Calu3 (cell line): ENCODE data around the gene RSPO1. TPM values are rescaled to one million over a fixed set of nuclear protein-coding genes. Genes with fewer than 3 reads are reported as not detected.

Experiments used
- BruUV-seq: library from RNA; stranded (reverse); fragments of 400-500 nt; replicated peaks from 2 replicates; lab custom pipeline; 2021; lab: Mats Ljungman, UMichigan
- CTCF ChIA-PET: fragments of 300-600 bp; sonication (Branson Sonifier 250); formaldehyde crosslinking; loops from one replicate; lab custom pipeline; 2022; ENCODE audit warnings: antibody characterized with exemption; lab: Charles Lee
- DNase-seq: peaks from one replicate; pipeline ENCODE4 v3.0.0; 2022
- H3K27ac Mint-ChIP-seq: one replicate; pipeline ENCODE4 v1.8.0; 2022; ENCODE audit warnings: mixed read lengths; ENCODE audit not compliant: unreplicated experiment
- H3K27me3 Mint-ChIP-seq: one replicate; pipeline ENCODE4 v1.8.0; 2022; ENCODE audit warnings: mixed read lengths; ENCODE audit not compliant: unreplicated experiment
- H3K36me3 Mint-ChIP-seq: one replicate; pipeline ENCODE4 v1.8.0; 2022; ENCODE audit warnings: mild to moderate bottlenecking, moderate library complexity, mixed read lengths; ENCODE audit not compliant: insufficient read depth, unreplicated experiment
- H3K4me1 Mint-ChIP-seq: one replicate; pipeline ENCODE4 v1.8.0; 2022; ENCODE audit warnings: mild to moderate bottlenecking, low read depth, mixed read lengths; ENCODE audit not compliant: unreplicated experiment
- H3K4me3 Mint-ChIP-seq: one replicate; pipeline ENCODE4 v1.8.0; 2022; ENCODE audit warnings: mild to moderate bottlenecking, low read depth, moderate library complexity, mixed read lengths; ENCODE audit not compliant: unreplicated experiment
- H3K9me3 Mint-ChIP-seq: one replicate; pipeline ENCODE4 v1.8.0; 2022; ENCODE audit warnings: low read depth, mixed read lengths; ENCODE audit not compliant: unreplicated experiment
- intact Hi-C: fragments of 100-400 bp; cut with micrococcal nuclease; formaldehyde crosslinking; loops from one replicate; pipeline ENCODE4 v1.10.0; 2022; ENCODE audit not compliant: unreplicated experiment
- total RNA-seq: library from RNA; stranded (reverse); gene quantifications from 2 replicates; pipeline ENCODE4 v1.2.3, GENCODE V29; 2022
- TF ChIP-seq, protein P1 (sequence below): fragments of 200-600 bp; IDR thresholded peaks from one replicate; pipeline ENCODE4 v1.8.0; 2022; ENCODE audit warnings: antibody characterized with exemption; ENCODE audit not compliant: unreplicated experiment

Gene RSPO1
- total RNA-seq, 1 experiment from 2014 or later = not detected

DNA sequence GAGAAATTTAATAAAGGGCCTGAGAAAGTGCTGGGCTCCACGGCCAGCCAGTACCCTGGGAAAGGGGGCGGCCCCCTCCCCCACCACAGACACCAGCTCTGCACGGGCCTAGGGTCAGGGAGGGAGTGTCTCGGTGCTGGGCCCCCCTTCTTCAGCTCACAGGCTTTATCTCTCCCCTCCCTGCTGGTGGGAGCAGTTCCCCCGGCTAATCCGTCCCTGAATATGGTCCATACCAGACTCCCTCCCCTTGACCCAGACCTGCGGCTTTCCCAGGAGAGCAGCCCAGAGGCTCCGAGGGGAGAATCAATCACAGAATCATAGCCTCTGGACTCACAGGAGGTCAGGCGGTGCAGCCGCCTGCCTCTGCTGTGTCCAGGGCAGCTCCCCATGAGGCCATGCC, 26.0 kb upstream of the RSPO1 start:
- Mint-ChIP-seq H3K27ac (no peak overlapping the region), H3K27me3 (peaks cover 87% of the 10 kb centered on the region), H3K4me1 (no peaks in the 10 kb centered on the region), H3K4me3 (no peak overlapping the region), H3K36me3 (peaks cover 5% of the 10 kb centered on the region), H3K9me3 (no peaks in the 10 kb centered on the region)
- TF ChIP-seq, protein P1, sequence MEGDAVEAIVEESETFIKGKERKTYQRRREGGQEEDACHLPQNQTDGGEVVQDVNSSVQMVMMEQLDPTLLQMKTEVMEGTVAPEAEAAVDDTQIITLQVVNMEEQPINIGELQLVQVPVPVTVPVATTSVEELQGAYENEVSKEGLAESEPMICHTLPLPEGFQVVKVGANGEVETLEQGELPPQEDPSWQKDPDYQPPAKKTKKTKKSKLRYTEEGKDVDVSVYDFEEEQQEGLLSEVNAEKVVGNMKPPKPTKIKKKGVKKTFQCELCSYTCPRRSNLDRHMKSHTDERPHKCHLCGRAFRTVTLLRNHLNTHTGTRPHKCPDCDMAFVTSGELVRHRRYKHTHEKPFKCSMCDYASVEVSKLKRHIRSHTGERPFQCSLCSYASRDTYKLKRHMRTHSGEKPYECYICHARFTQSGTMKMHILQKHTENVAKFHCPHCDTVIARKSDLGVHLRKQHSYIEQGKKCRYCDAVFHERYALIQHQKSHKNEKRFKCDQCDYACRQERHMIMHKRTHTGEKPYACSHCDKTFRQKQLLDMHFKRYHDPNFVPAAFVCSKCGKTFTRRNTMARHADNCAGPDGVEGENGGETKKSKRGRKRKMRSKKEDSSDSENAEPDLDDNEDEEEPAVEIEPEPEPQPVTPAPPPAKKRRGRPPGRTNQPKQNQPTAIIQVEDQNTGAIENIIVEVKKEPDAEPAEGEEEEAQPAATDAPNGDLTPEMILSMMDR = no peak
- no TSS peak for BruUV-seq
- intact Hi-C loops = no loop called here
- no peak for DNase-seq
- CTCF ChIA-PET = no interaction called here

DNA sequence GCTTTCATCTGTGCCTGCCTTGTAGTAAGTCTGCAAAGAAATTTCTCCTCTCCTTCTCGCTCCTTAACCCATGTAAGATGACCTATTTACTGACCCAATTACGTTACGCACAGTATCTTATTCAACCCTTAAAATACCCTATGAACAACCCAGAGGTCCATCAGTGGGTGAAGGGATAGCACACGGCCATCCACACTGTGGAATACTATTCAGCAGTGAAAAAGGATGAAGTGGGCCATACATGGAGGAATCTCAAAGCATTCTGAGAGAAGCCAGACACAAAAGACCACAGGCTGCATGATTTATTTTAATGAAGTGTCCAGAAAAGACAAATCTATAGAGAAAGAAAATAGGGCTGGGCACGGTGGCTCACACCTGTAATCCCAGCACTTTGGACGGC, 23.8 kb upstream of the RSPO1 start:
- no peak overlapping the region for H3K4me3 Mint-ChIP-seq
- no peaks in the 10 kb centered on the region for H3K9me3 Mint-ChIP-seq
- H3K4me1 Mint-ChIP-seq = no peaks in the 10 kb centered on the region
- H3K27ac Mint-ChIP-seq = no peak overlapping the region
- no TSS peak for BruUV-seq
- H3K36me3 Mint-ChIP-seq = peaks cover 5% of the 10 kb centered on the region
- TF ChIP-seq, protein P1 = no peak
- DNase-seq = no peak
- peaks cover 92% of the 10 kb centered on the region for H3K27me3 Mint-ChIP-seq
- CTCF ChIA-PET = no interaction called here
- intact Hi-C loops = no loop called here

DNA sequence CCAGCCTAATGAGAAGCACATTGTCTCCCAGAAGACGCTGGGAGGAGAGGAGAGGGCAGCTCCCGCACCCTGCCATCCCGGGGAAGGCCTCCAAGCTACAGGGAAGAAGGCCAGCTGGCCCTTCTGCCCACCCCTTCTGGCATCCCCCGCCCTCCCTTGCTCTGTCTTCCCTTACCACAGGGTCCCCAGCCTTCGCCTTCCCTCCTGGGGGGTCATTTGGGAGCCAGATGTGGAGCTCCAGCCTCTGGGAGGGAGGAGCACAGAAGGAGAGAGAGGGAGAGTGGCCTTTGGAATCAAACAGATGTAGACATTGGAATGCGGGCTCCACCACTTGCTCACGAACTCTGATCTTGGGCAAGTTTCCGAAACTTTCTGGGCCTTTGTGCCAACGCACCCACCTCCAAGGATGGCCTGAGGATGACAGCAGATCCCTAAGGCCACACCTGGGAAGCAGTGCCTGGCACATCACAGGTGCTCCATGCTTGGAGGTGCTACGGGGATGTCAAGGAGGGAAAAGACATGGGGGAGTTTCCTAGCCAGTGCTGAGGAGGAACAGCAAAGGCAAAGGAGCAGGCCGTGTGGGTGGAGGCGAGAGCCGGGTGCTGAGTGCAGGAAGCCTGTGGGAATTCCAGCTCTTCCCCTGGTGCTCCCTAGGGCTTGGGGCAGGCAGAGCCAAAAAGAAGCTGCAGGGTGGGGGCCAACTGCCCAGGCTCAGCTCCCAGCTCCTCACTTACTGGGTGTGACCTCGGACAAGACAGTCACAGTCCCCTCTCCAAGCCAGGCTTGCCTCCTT, 23.1 kb upstream of the RSPO1 start:
- no TSS peak for BruUV-seq
- CTCF ChIA-PET = interaction anchor here (0.5 to 0.6 kb wide), 2 partner anchors 11 to 45 kb away, joined by 3 to 4 read pairs; no protein-coding TSS in a partner anchor

DNA sequence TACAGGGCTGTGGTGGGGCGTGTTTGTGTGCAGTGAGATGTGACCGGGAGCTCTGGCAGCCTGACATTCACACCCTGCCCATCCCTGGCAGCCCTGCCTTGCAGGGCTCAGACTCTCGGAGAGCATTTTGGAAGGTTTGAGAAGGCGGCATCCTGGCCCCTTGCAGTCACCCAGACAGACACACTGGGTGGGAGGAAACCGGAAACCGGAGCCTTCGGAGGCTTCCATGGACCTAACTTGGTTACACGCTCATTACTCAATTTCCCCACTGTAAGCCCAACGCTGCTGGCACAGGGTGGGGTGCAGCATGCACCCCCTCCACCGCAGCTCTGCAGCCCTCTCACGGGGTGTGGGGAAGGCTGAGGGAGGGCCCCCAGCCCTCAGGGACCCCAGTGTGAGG, 22.2 kb upstream of the RSPO1 start:
- Mint-ChIP-seq H3K4me3 (no peak overlapping the region), H3K27me3 (peaks cover 98% of the 10 kb centered on the region)
- TF ChIP-seq, protein P1 = no peak

More for the DNA sequence above, 23.1 kb upstream of the RSPO1 start:
- Mint-ChIP-seq H3K9me3 (no peaks in the 10 kb centered on the region), H3K27me3 (peaks cover 99% of the 10 kb centered on the region), H3K36me3 (peaks cover 5% of the 10 kb centered on the region), H3K4me1 (no peaks in the 10 kb centered on the region), H3K4me3 (no peak overlapping the region), H3K27ac (no peak overlapping the region)
- DNase-seq = no peak
- TF ChIP-seq, protein P1 = no peak
- intact Hi-C loops = no loop called here

More for the DNA sequence above, 22.2 kb upstream of the RSPO1 start:
- no peak for DNase-seq
- Mint-ChIP-seq H3K27ac (no peak overlapping the region), H3K9me3 (no peaks in the 10 kb centered on the region), H3K36me3 (peaks cover 5% of the 10 kb centered on the region), H3K4me1 (no peaks in the 10 kb centered on the region)
- intact Hi-C loops = no loop called here
- CTCF ChIA-PET = no interaction called here
- no TSS peak for BruUV-seq
